IPS DF 4.7 (cell line): ENCODE results near the gene PLEKHG3.

Experiments
- DNase-seq: peaks from one replicate; pipeline ENCODE4 v3.0.0-alpha.2; 2013; ENCODE audit warnings: low spot score; ENCODE audit errors: extremely low read depth

Gene PLEKHG3

GRCh38 chr14:64763085-64763782, 59.0 kb downstream of the PLEKHG3 start:
- DNase-seq, result no peak

GRCh38 chr14:64763801-64764621, 59.8 kb downstream of the PLEKHG3 start:
- no peak for DNase-seq

GRCh38 chr14:64764641-64765520, 60.7 kb downstream of the PLEKHG3 start:
- DNase-seq, result no peak

GRCh38 chr14:64765740-64766302, 61.6 kb downstream of the PLEKHG3 start:
- no peak for DNase-seq

- no peak for DNase-seq
These were observed 62.4 kb downstream of the PLEKHG3 start for GRCh38 chr14:64766430-64767151.

- no peak for DNase-seq
These were observed 63.2 kb downstream of the PLEKHG3 start for GRCh38 chr14:64767215-64767964.

- DNase-seq, result no peak
These were observed 64.3 kb downstream of the PLEKHG3 start for GRCh38 chr14:64768401-64769095.

- no peak for DNase-seq
These were observed 65.1 kb downstream of the PLEKHG3 start for GRCh38 chr14:64769096-64770020.

GRCh38 chr14:64770751-64771150, 66.5 kb downstream of the PLEKHG3 start:
- DNase-seq, result no peak

GRCh38 chr14:64771161-64771560, 66.9 kb downstream of the PLEKHG3 start:
- no peak for DNase-seq

GRCh38 chr14:64772397-64772950, 68.2 kb downstream of the PLEKHG3 start:
- DNase-seq, result no peak

- DNase-seq, result no peak
These were observed 68.8 kb downstream of the PLEKHG3 start for GRCh38 chr14:64773046-64773445.

- no peak for DNase-seq
These were observed 69.4 kb downstream of the PLEKHG3 start for GRCh38 chr14:64773577-64773976.

GRCh38 chr14:64774272-64774671, 70.0 kb downstream of the PLEKHG3 start:
- no peak for DNase-seq

GRCh38 chr14:64775081-64775777, 71.0 kb downstream of the PLEKHG3 start:
- DNase-seq, result no peak

- DNase-seq, result no peak
These were observed 73.2 kb downstream of the PLEKHG3 start for GRCh38 chr14:64777461-64777860.

- DNase-seq, result no peak
These were observed 74.0 kb downstream of the PLEKHG3 start for GRCh38 chr14:64778104-64778754.
